Endothelial cell of umbilical vein (primary cell): ENCODE results near the gene CSF3.

ENCODE experiments used
- EZH2 ChIP-seq: IDR thresholded peaks from 2 replicates; pipeline ENCODE4 v1.6.1; 2012; ENCODE audit warnings: borderline replicate concordance, low read depth, mild to moderate bottlenecking, moderate library complexity, low read length, inconsistent platforms; ENCODE audit not compliant: severe bottlenecking
- GATA2 ChIP-seq: IDR thresholded peaks from 2 replicates; pipeline ENCODE4 v1.7.0; 2011; ENCODE audit warnings: low read depth, mild to moderate bottlenecking, moderate library complexity, mixed read lengths, low read length; ENCODE audit not compliant: insufficient read length, insufficient read depth
- JUN ChIP-seq: IDR thresholded peaks from 2 replicates; pipeline ENCODE4 v1.6.1; 2011; ENCODE audit warnings: borderline replicate concordance, low read depth; ENCODE audit not compliant: insufficient read length, insufficient read depth
- POLR2A ChIP-seq: IDR thresholded peaks from 2 replicates; pipeline ENCODE4 v1.6.1; 2012; ENCODE audit warnings: low read depth, mild to moderate bottlenecking, control low read depth, low read length
- POLR2AphosphoS5 ChIP-seq: IDR thresholded peaks from 2 replicates; pipeline ENCODE4 v1.6.1; 2012; ENCODE audit warnings: low read depth, mild to moderate bottlenecking, control low read depth, low read length, moderate library complexity; ENCODE audit not compliant: insufficient read depth
- TF ChIP-seq, protein P1 (sequence below), 2 donors: IDR thresholded peaks; 1 replicate in 1 of 2; 2 replicates in 1 of 2; pipeline ENCODE4 v1.5.1; 2011; ENCODE audit warnings: low read length in 2 of 2, mild to moderate bottlenecking in 2 of 2, moderate library complexity in 2 of 2, control low read depth in 1 of 2, inconsistent platforms in 1 of 2, low read depth in 1 of 2; ENCODE audit not compliant: insufficient read depth in 1 of 2; ENCODE audit errors: extremely low read depth in 1 of 2
- TF ChIP-seq, protein P2 (sequence below): IDR thresholded peaks from 2 replicates; pipeline ENCODE4 v1.6.1; 2011; ENCODE audit not compliant: insufficient read depth, insufficient read length

DNA sequence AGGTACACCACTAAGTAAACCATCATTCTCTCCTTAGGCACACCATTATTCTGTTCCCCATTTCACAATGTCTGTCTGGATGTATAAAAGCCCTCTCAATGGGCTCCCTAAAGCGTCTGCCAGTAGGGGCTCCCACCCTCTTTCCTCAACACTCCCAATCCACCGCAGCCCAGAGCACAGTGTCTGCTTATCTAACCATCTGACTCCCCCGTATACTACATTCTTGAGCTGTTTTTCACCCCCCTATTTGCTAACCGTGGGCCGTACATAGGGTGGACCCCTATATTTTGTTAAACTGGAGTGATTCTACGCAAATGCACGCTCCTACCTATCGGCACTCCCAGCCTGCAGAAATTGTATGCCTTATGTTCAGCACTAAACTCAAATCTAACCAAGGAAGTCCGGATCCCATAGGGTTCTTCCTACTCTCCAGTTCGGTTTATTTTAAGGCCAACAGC is 35.3 kb upstream of the CSF3 start:
- TF ChIP-seq, protein P1, sequence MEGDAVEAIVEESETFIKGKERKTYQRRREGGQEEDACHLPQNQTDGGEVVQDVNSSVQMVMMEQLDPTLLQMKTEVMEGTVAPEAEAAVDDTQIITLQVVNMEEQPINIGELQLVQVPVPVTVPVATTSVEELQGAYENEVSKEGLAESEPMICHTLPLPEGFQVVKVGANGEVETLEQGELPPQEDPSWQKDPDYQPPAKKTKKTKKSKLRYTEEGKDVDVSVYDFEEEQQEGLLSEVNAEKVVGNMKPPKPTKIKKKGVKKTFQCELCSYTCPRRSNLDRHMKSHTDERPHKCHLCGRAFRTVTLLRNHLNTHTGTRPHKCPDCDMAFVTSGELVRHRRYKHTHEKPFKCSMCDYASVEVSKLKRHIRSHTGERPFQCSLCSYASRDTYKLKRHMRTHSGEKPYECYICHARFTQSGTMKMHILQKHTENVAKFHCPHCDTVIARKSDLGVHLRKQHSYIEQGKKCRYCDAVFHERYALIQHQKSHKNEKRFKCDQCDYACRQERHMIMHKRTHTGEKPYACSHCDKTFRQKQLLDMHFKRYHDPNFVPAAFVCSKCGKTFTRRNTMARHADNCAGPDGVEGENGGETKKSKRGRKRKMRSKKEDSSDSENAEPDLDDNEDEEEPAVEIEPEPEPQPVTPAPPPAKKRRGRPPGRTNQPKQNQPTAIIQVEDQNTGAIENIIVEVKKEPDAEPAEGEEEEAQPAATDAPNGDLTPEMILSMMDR (IDR thresholded peaks at IDR 0.05; ENCODE audit: extremely low read depth in 1 of 2, insufficient read depth in 1 of 2, low read depth in 1 of 2, low read length in 2 of 2), result peak in 1 of 2 donors; percentile 31
- no peak for TF ChIP-seq POLR2A
- no peak for TF ChIP-seq EZH2
- no peak for TF ChIP-seq JUN
- no peak for TF ChIP-seq POLR2AphosphoS5
- TF ChIP-seq GATA2, result peak; percentile 33
- TF ChIP-seq, protein P2, sequence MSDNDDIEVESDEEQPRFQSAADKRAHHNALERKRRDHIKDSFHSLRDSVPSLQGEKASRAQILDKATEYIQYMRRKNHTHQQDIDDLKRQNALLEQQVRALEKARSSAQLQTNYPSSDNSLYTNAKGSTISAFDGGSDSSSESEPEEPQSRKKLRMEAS, result no peak
